Naive thymus-derived CD4-positive, alpha-beta T cell (primary cell): ENCODE data around the gene CEP63. TPM values are rescaled to one million over a fixed set of nuclear protein-coding genes. Genes with fewer than 3 reads are reported as not detected.
"Not testable (repeated sequence)": the region's sequence is repeated elsewhere in the genome, so short reads cannot be mapped to it uniquely, and the experiment has no call there.

ENCODE experiments used
- ATAC-seq: fragments of 150-1000 bp; cut with Tn5 transposase; 2 replicates; pipeline ENCODE4 v1.10.0; 2021; ENCODE audit warnings: mild to moderate bottlenecking, moderate library complexity
- CTCF ChIA-PET: fragments of 350-600 bp; sonication (Branson Sonifier 250); formaldehyde crosslinking; loops from one replicate; lab custom pipeline; 2021; ENCODE audit warnings: antibody characterized with exemption; lab: Charles Lee
- POLR2A ChIA-PET: fragments of 350-600 bp; sonication (Branson Sonifier 250); formaldehyde crosslinking; loops from one replicate; lab custom pipeline; 2021; ENCODE audit warnings: antibody characterized with exemption, inconsistent platforms; lab: Charles Lee
- DNase-seq, 9 donors: peaks; one replicate each; pipeline versions ENCODE4 v3.0.0 to v3.0.0-alpha.2; 2020 to 2022; ENCODE audit warnings: mixed read lengths in 1 of 9
- H3K27ac ChIP-seq: one replicate; pipeline ENCODE4 v1.7.0; 2013; ENCODE audit warnings: mild to moderate bottlenecking, low read depth, low read length, moderate library complexity
- H3K27me3 ChIP-seq, 2 donors: one replicate each; pipeline ENCODE4 v1.7.0; 2013; ENCODE audit warnings: low read length in 2 of 2, mild to moderate bottlenecking in 2 of 2, moderate library complexity in 2 of 2; ENCODE audit not compliant: control insufficient read depth in 2 of 2, insufficient read depth in 2 of 2
- H3K36me3 ChIP-seq, 3 experiments: 1 replicate in 2 of 3; 2 replicates in 1 of 3; pipeline ENCODE4 v1.7.0; 2013; ENCODE audit warnings: low read length in 3 of 3, mild to moderate bottlenecking in 3 of 3, moderate library complexity in 1 of 3; ENCODE audit not compliant: insufficient read depth in 3 of 3, control insufficient read depth in 2 of 3
- H3K4me1 ChIP-seq, 2 donors: one replicate each; pipeline ENCODE4 v1.7.0; 2013; ENCODE audit warnings: low read length in 2 of 2, mild to moderate bottlenecking in 2 of 2, moderate library complexity in 1 of 2; ENCODE audit not compliant: control insufficient read depth in 2 of 2, insufficient read depth in 2 of 2
- H3K4me3 ChIP-seq: 2 replicates; pipeline ENCODE4 v1.7.0; 2013; ENCODE audit warnings: mild to moderate bottlenecking, low read length
- H3K9me3 ChIP-seq, 3 experiments: 1 replicate in 2 of 3; 2 replicates in 1 of 3; pipeline ENCODE4 v1.7.0; 2013; ENCODE audit warnings: low read length in 3 of 3; ENCODE audit not compliant: control insufficient read depth in 2 of 3
- H3K27ac Mint-ChIP-seq, 9 donors: one replicate each; pipeline ENCODE4 v1.8.0; 2020 to 2022; ENCODE audit warnings: mixed read lengths in 9 of 9, mild to moderate bottlenecking in 8 of 9, moderate library complexity in 5 of 9, inconsistent platforms in 2 of 9
- H3K27me3 Mint-ChIP-seq, 5 donors: one replicate each; pipeline ENCODE4 v1.8.0; 2021 to 2022; ENCODE audit warnings: mixed read lengths in 5 of 5, mild to moderate bottlenecking in 1 of 5
- H3K36me3 Mint-ChIP-seq, 5 donors: one replicate each; pipeline ENCODE4 v1.8.0; 2020 to 2022; ENCODE audit warnings: mixed read lengths in 5 of 5, mild to moderate bottlenecking in 3 of 5, inconsistent platforms in 1 of 5
- H3K4me1 Mint-ChIP-seq, 7 donors: one replicate each; pipeline ENCODE4 v1.8.0; 2020 to 2022; ENCODE audit warnings: mixed read lengths in 7 of 7, mild to moderate bottlenecking in 3 of 7, inconsistent platforms in 1 of 7
- H3K4me3 Mint-ChIP-seq, 10 donors: one replicate each; pipeline ENCODE4 v1.8.0; 2020 to 2022; ENCODE audit warnings: mild to moderate bottlenecking in 10 of 10, mixed read lengths in 10 of 10, moderate library complexity in 6 of 10, inconsistent platforms in 2 of 10
- H3K9me3 Mint-ChIP-seq, 11 donors: one replicate each; pipeline ENCODE4 v1.8.0; 2020 to 2022; ENCODE audit warnings: mixed read lengths in 11 of 11, mild to moderate bottlenecking in 4 of 11, inconsistent platforms in 1 of 11, moderate library complexity in 1 of 11
- intact Hi-C, 2 donors: fragments of 100-400 bp; cut with micrococcal nuclease; formaldehyde crosslinking; loops; one replicate each; pipeline ENCODE4 v1.15.1; 2023
- polyA plus RNA-seq, 2 donors: library from polyadenylated mRNA; unstranded; fragments of 300-500 nt; fragmentation: Illumina TruSeq; gene quantifications; one replicate each; pipeline ENCODE4 v1.2.3, GENCODE V29; 2021
- total RNA-seq, 6 experiments: library from RNA in 5 of 6; stranded (reverse) in 5 of 6; gene quantifications; 1 replicate in 5 of 6; 2 replicates in 1 of 6; pipeline ENCODE4 v1.2.3 and lab custom pipeline; 2021 to 2026

The CEP63 gene
- total and polyA plus RNA-seq, 7 experiments from 2014 or later, result 21.1 to 56.3 (median 26.4) TPM

GRCh38 chr3:134543113-134543512, 57.3 kb downstream of the CEP63 start:
- peaks cover 0 to 29% (median 0%) of the 10 kb centered on the region in 3 experiments for H3K36me3 ChIP-seq
- no peaks in the 10 kb centered on the region for H3K27me3 ChIP-seq
- no peak overlapping the region for H3K4me3 ChIP-seq
- DNase-seq (no peak), ATAC-seq (no peak)
- Mint-ChIP-seq H3K4me1 (peaks cover 0 to 16% (median 0%) of the 10 kb centered on the region in 7 donors), H3K27ac (no peak overlapping the region), H3K27me3 (no peaks in the 10 kb centered on the region), H3K4me3 (no peak overlapping the region), H3K36me3 (peaks cover 4 to 49% (median 30%) of the 10 kb centered on the region in 5 donors), H3K9me3 (peaks cover 0 to 1% (median 0%) of the 10 kb centered on the region in 11 donors)
- intact Hi-C loops, result no loop called here
- ChIA-PET POLR2A (no interaction called here), CTCF (no interaction called here)
- H3K27ac ChIP-seq, result no peak overlapping the region
- H3K4me1 ChIP-seq, result no peaks in the 10 kb centered on the region
- no peaks in the 10 kb centered on the region for H3K9me3 ChIP-seq

- ChIA-PET POLR2A (no interaction called here), CTCF (no interaction called here)
- ATAC-seq (peak; percentile 65), DNase-seq (no peak)
- Mint-ChIP-seq H3K27me3 (no peaks in the 10 kb centered on the region), H3K4me1 (peaks cover 0 to 16% (median 0%) of the 10 kb centered on the region in 7 donors), H3K27ac (no peak overlapping the region), H3K4me3 (peak overlapping the region in 1 of 10 donors; percentile 28), H3K9me3 (peaks cover 0 to 1% (median 0%) of the 10 kb centered on the region in 11 donors), H3K36me3 (peaks cover 12 to 57% (median 34%) of the 10 kb centered on the region in 5 donors)
- intact Hi-C loops, result no loop called here
- no peaks in the 10 kb centered on the region for H3K27me3 ChIP-seq
- peaks cover 0 to 39% (median 0%) of the 10 kb centered on the region in 3 experiments for H3K36me3 ChIP-seq
- no peaks in the 10 kb centered on the region for H3K9me3 ChIP-seq
- no peak overlapping the region for H3K27ac ChIP-seq
- H3K4me3 ChIP-seq, result no peak overlapping the region
- no peaks in the 10 kb centered on the region for H3K4me1 ChIP-seq
These were observed 58.5 kb downstream of the CEP63 start for GRCh38 chr3:134544316-134544715.

GRCh38 chr3:134544783-134545182, 58.9 kb downstream of the CEP63 start:
- peaks cover 0 to 43% (median under 1%) of the 10 kb centered on the region in 3 experiments for H3K36me3 ChIP-seq
- DNase-seq, H3K27me3 ChIP-seq, H3K27ac Mint-ChIP-seq, H3K4me3 Mint-ChIP-seq, H3K9me3 Mint-ChIP-seq, H3K4me3 ChIP-seq, H3K9me3 ChIP-seq, H3K4me1 ChIP-seq, ATAC-seq, CTCF ChIA-PET, H3K27me3 Mint-ChIP-seq, intact Hi-C loops, H3K27ac ChIP-seq, POLR2A ChIA-PET: not testable (repeated sequence)
- H3K4me1 Mint-ChIP-seq, result peaks cover 0 to 16% (median 0%) of the 10 kb centered on the region in 7 donors
- peaks cover 16 to 59% (median 37%) of the 10 kb centered on the region in 5 donors for H3K36me3 Mint-ChIP-seq

- no peak overlapping the region for H3K27ac ChIP-seq
- POLR2A ChIA-PET, result interaction anchor here (0.6 kb wide), 1 partner anchor 43 kb away, joined by 4 read pairs; no protein-coding TSS in a partner anchor
- H3K27ac Mint-ChIP-seq, result no peak overlapping the region
- peaks cover 26 to 63% (median 41%) of the 10 kb centered on the region in 5 donors for H3K36me3 Mint-ChIP-seq
- intact Hi-C loops, result no loop called here
- no peak overlapping the region for H3K4me3 ChIP-seq
- H3K4me1 Mint-ChIP-seq, result peaks cover 0 to 16% (median 0%) of the 10 kb centered on the region in 7 donors
- H3K9me3 Mint-ChIP-seq, result peaks cover 0 to 4% (median 0%) of the 10 kb centered on the region in 11 donors
- H3K9me3 ChIP-seq, result no peaks in the 10 kb centered on the region
- H3K36me3 ChIP-seq, result peaks cover 0 to 54% (median 5%) of the 10 kb centered on the region in 3 experiments
- H3K27me3 Mint-ChIP-seq, result no peaks in the 10 kb centered on the region
- H3K4me1 ChIP-seq, result no peaks in the 10 kb centered on the region
- DNase-seq (no peak), ATAC-seq (no peak)
- CTCF ChIA-PET, result no interaction called here
- H3K4me3 Mint-ChIP-seq, result no peak overlapping the region
- H3K27me3 ChIP-seq, result no peaks in the 10 kb centered on the region
These were observed 60.0 kb downstream of the CEP63 start for GRCh38 chr3:134545818-134546217.

GRCh38 chr3:134552784-134553183, 66.9 kb downstream of the CEP63 start:
- Histone ChIP-seq H3K27me3 (no peaks in the 10 kb centered on the region), H3K4me3 (no peak overlapping the region), H3K27ac (no peak overlapping the region), H3K36me3 (peaks cover 0 to 52% (median 5%) of the 10 kb centered on the region in 3 experiments), H3K9me3 (no peaks in the 10 kb centered on the region), H3K4me1 (no peaks in the 10 kb centered on the region)
- POLR2A ChIA-PET, result no interaction called here
- no peaks in the 10 kb centered on the region for H3K4me1 Mint-ChIP-seq
- H3K27me3 Mint-ChIP-seq, result no peaks in the 10 kb centered on the region
- intact Hi-C loops, result no loop called here
- peaks cover 34 to 57% (median 55%) of the 10 kb centered on the region in 5 donors for H3K36me3 Mint-ChIP-seq
- CTCF ChIA-PET, result no interaction called here
- peaks cover 0 to 7% (median 0%) of the 10 kb centered on the region in 11 donors for H3K9me3 Mint-ChIP-seq
- DNase-seq (no peak), ATAC-seq (no peak)
- no peak overlapping the region for H3K27ac Mint-ChIP-seq
- no peak overlapping the region for H3K4me3 Mint-ChIP-seq

GRCh38 chr3:134559591-134559990, 73.7 kb downstream of the CEP63 start:
- CTCF ChIA-PET, result no interaction called here
- no peaks in the 10 kb centered on the region for H3K27me3 Mint-ChIP-seq

GRCh38 chr3:134562055-134562454, 76.2 kb downstream of the CEP63 start:
- Mint-ChIP-seq H3K36me3 (peaks cover 24 to 67% (median 54%) of the 10 kb centered on the region in 5 donors), H3K27me3 (no peaks in the 10 kb centered on the region), H3K27ac (peak overlapping the region in 1 of 9 donors; percentile 33), H3K4me3 (no peak overlapping the region), H3K4me1 (peaks cover 0 to 15% (median 0%) of the 10 kb centered on the region in 7 donors), H3K9me3 (peaks cover 0 to 4% (median 0%) of the 10 kb centered on the region in 11 donors)
- ChIA-PET CTCF (no interaction called here), POLR2A (no interaction called here)
- no peak overlapping the region for H3K27ac ChIP-seq
- peaks cover 0 to 12% (median 0%) of the 10 kb centered on the region in 3 experiments for H3K36me3 ChIP-seq
- no peak for DNase-seq
- no peaks in the 10 kb centered on the region for H3K27me3 ChIP-seq
- intact Hi-C loops, result no loop called here
- no peak overlapping the region for H3K4me3 ChIP-seq
- H3K9me3 ChIP-seq, result no peaks in the 10 kb centered on the region
- no peak for ATAC-seq
- H3K4me1 ChIP-seq, result no peaks in the 10 kb centered on the region

More at GRCh38 chr3:134559591-134559990, 73.7 kb downstream of the CEP63 start:
- POLR2A ChIA-PET, result no interaction called here
- Histone ChIP-seq H3K27me3 (no peaks in the 10 kb centered on the region), H3K27ac (no peak overlapping the region), H3K36me3 (peaks cover 0 to 12% (median 0%) of the 10 kb centered on the region in 3 experiments), H3K9me3 (no peaks in the 10 kb centered on the region), H3K4me1 (no peaks in the 10 kb centered on the region), H3K4me3 (no peak overlapping the region)
- intact Hi-C loops, result no loop called here
- Mint-ChIP-seq H3K9me3 (peaks cover 0 to 4% (median 0%) of the 10 kb centered on the region in 11 donors), H3K4me1 (peaks cover 0 to 15% (median 0%) of the 10 kb centered on the region in 7 donors), H3K4me3 (no peak overlapping the region), H3K36me3 (peaks cover 24 to 61% (median 51%) of the 10 kb centered on the region in 5 donors), H3K27ac (no peak overlapping the region)
- DNase-seq, result no peak
- no peak for ATAC-seq
